NCI-H82 (cell line): ENCODE data around the gene PHRF1.
A peak's percentile ranks its signal among the peaks of the same experiment; 100 is the strongest.

Experiments used
- DNase-seq: peaks from one replicate; lab custom pipeline; 2025; lab: John Stamatoyannopoulos, UW

The PHRF1 gene

DNA sequence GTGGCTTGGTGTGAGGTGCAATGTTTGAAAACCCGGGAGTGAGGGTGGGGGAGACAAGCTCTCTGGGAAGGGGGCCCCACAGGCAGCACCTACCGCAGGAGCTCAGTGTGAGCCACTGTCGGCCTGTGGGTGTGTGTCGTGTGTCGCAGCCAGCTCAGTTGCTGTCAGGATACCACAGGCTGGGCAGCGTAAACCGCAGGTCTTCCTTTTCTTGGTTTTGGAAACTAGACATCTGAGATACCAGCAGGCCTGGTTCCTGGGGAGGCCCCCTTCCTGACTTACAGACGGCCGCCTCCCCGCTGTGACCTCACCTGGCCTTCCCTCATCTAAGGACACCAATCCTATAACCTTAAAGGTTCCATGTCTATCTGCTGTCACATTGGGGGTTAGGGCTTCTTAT lies 20.1 kb downstream of the PHRF1 start:
- no peak for DNase-seq

DNA sequence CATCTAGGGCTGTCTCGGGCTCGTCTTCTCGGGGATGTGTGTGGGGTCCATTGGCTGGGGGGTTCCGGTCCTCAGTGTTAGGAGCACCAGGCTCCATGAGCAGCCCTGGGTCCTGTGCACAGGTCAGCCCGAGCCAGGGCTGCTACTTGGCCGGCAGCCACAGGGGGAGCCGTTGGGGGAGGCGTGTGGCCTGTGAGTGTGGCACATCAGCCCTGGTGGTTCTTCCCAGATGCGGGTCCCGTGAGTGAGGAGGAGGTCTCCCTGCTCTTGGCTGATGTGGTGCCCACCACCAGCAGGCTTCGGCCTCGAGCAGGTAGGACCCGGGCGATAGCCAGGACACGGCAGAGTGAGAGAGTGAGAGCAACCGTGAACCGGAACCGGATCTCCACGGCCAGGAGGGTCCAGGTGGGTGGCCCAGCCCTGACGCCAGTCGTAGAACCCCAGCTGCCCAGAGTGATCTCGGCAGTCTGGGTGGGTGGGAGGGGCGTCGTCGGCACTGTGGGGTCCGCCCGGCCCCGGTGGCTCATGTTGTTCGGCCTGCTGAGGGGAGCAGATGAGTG lies 21.0 kb downstream of the PHRF1 start:
- DNase-seq, result peak; percentile 6

DNA sequence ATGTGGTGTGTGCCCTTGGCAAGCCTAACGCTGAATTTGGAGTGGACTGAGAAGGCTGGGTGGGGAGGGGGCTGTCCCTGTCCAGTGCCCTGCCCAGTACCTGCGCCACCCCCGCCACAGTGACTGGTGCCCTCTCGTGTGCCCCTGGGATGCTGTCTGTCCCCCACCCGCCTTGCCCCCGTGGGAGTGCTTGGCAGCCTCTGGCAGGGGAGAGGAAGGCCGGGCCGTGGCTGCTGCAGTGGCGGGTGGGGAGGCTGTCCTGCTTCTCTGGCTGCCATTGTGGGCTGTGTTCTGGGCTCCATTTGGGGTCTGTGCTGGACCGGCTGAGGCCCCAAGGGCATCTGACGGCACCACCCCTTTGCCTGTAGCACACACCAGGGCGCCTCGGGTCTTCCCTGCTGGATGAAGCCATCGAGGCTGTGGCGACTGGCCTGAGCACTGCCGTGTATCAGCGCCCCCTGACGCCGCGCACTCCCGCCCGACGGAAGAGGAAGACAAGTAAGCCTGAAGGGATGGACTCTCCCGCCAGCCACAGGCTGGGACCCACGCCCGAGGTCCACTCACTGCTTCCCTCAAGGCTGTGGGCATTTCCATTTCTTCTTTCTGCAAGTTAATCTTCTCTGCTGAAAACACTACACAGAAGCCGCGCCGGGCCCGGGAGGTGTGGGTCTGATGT lies 21.9 kb downstream of the PHRF1 start:
- DNase-seq, result no peak

DNA sequence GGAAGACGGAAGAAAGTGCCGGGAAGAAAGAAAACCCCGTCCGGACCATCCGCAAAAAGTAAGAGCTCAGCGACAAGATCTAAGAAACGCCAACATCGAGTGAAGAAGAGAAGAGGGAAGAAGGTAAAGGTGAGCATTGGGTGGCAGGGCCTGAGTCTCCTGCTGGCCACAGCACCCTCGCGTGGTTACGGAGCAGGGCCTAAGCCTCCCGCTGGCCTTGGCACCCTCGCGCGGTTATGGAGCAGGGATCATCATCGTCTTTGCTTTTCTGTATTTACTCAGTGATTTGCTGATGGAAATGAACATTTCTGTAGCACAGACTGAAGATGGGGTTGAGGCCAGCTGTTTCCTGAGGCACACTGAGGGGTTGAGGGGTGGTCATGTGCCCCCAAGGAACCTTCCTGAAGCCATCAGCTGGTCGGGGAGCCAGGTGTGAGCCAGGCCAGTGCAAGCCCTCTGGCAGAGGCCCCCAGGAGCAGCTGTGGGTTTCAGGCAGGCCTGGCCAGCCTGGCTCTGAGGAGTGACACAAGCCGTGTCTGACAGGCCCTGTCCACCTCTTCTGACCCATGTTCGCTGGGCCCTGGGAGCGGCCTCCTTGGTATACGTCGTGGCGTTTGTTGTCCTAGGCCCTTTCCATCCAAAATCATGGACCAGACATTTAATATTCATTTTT lies 25.4 kb downstream of the PHRF1 start:
- DNase-seq, result no peak

DNA sequence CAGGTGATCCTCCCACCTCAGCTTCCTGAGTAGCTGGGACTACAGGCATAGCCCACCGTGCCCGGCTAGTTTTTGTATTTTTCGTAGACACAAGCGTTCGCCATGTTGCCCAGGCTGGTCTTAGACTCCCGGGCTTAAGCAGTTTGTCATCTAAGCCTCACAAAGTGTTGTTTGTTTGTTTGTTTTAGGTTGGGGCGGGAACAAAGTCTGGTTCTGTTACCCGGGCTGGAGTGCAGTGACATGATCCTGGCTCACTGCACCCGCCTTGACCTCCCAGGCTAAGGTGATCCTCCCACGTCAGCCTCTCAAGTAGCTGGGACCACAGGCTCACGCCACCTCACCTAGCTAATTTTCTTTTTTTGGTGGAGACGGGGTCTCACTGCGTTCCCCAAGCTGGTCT lies 26.9 kb downstream of the PHRF1 start:
- no peak for DNase-seq

DNA sequence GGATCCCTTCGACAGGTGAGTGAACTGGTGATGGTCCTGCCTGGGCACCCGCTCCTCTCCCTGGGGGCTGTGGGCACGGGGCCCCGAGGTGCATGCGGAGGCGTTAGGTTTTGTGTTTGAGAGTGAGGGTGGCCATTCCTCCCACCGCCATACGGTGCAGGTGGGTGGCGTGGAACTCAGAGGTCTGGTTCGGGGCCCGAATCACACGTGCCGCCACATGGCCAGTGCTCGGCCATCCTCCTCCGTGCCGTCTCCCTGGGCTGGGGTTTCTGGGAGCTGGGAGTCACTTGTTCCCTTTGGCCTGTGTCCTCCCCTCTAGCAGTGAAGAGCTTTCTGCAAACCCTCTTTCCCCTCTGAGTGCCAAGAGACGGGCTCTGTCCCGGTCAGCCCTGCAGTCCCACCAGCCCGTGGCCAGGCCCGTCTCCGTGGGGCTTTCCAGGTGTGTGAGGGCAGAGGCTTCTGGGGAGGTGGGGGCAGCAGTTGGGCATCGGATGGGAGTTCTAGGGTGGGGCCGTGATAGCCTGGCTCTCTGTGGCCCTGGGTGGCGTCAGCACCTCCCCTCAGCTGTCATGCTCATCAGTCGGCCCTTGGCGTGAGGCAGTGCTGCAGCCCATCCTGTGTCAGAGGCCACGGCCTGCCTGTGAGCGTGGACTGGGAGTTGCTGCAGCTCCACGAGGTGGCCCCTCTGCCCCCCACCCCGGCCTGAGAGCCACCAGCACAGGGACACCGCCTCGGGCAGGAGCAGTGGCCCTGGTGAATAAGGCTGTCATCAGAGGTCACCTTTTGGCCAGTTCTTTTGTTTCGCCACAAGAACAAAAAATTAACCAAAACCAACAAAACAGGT lies 29.2 kb downstream of the PHRF1 start:
- no peak for DNase-seq

DNA sequence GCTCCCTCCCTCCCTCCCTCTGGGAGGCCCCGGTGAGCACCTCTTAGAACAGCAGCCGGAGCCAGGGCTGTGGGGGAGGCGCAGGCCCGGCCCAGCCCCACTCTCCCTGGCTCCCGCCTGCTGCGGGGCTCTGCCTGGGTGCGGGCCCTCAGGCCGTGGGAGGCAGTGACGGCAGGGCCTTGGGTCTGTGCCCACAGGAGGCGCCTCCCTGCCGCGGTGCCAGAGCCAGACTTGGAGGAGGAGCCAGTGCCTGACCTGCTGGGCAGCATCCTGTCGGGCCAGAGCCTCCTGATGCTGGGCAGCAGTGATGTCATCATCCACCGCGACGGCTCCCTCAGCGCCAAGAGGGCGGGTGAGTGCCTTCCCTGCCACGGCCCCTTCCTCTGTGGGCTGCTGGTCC lies 30.0 kb downstream of the PHRF1 start:
- DNase-seq, result no peak

DNA sequence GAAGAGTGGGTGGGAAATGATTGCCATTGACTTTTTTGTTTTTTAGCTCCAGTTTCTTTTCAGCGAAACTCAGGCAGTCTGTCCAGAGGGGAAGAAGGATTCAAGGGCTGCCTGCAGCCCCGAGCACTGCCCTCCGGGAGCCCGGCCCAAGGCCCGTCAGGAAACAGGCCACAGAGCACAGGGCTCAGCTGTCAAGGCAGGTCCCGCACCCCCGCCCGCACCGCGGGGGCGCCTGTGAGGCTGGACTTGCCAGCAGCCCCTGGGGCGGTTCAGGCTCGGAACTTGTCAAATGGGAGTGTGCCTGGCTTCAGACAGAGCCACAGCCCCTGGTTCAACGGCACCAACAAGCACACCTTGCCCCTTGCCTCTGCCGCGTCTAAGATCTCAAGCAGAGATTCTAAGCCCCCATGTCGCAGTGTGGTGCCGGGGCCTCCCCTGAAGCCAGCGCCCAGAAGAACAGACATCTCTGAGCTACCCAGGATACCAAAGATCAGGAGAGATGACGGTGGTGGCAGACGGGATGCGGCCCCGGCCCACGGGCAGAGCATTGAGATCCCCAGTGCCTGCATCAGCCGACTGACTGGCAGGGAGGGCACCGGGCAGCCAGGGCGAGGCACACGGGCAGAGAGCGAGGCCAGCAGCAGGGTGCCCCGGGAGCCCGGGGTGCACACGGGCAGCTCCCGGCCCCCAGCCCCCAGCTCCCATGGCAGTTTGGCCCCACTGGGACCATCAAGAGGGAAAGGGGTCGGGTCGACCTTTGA lies 30.9 kb downstream of the PHRF1 start:
- DNase-seq, result no peak

DNA sequence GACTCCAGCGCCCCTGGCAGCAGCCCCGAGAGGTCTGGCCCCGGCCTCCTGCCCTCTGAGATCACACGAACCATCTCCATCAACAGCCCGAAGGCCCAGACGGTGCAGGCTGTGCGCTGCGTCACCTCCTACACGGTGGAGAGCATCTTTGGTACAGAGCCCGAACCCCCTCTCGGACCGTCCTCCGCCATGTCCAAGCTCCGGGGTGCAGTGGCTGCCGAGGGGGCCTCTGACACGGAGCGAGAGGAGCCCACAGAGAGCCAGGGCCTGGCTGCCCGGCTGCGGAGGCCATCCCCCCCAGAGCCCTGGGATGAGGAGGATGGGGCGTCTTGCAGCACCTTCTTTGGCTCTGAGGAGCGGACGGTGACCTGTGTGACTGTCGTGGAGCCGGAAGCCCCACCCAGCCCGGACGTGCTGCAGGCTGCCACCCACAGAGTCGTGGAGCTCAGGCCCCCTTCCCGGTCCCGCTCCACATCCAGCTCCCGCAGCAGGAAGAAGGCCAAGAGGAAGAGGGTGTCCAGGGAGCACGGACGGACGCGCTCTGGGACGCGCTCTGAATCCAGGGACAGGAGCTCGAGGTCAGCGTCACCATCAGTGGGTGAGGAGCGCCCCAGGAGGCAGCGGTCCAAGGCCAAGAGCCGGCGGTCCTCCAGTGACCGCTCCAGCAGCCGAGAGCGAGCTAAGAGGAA lies 31.8 kb downstream of the PHRF1 start:
- no peak for DNase-seq

DNA sequence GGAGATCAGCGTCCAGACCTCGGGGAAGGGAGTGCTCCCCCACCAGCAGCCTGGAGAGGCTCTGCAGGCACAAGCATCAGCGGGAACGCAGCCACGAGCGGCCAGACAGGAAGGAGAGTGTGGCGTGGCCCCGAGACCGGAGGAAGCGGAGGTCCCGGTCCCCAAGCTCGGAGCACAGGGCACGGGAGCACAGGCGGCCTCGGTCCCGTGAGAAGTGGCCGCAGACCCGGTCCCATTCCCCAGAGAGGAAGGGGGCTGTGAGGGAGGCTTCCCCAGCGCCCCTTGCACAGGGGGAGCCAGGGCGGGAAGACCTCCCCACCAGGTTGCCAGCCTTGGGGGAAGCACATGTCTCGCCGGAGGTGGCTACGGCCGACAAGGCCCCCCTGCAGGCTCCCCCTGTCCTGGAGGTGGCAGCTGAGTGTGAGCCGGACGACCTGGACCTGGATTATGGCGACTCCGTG lies 32.6 kb downstream of the PHRF1 start:
- DNase-seq, result no peak

DNA sequence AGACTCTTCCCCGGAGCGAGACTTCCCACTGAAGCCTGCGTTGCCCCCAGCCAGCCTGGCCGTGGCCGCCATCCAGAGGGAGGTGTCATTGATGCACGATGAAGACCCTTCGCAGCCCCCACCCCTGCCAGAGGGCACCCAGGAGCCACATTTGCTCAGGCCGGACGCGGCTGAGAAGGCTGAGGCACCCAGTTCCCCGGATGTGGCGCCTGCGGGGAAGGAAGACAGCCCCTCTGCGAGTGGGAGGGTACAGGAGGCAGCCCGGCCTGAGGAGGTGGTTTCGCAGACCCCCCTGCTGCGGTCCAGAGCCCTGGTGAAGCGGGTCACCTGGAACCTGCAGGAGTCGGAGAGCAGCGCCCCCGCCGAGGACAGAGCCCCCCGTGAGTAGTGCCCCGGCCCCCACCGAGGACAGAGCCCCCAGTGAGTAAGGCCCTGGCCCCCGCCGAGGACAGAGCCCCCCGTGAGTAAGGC lies 33.1 kb downstream of the PHRF1 start:
- DNase-seq, result no peak

DNA sequence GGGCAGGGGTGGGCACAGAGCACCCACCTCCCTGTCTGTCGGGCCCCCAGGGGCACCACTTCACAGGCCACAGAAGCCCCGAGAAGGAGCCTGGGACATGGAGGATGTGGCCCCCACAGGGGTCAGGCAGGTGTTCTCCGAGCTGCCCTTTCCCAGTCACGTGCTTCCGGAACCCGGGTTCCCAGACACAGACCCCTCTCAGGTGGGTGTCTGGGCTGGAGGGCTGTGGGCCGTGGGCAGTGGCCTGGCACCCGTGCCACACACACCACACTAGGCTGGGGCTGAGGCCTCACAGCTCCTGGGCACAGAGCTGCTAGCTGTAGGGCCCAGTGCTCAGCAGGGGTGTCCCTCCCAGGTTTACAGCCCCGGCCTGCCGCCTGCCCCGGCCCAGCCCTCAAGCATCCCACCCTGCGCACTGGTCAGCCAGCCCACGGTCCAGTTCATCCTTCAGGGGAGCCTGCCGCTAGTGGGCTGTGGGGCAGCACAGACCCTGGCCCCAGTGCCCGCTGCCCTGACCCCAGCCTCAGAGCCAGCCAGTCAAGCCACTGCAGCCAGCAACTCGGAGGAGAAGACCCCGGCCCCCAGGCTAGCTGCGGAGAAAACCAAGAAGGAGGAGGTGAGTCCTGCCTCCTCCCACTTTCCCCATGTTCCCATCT lies 34.0 kb downstream of the PHRF1 start:
- no peak for DNase-seq

DNA sequence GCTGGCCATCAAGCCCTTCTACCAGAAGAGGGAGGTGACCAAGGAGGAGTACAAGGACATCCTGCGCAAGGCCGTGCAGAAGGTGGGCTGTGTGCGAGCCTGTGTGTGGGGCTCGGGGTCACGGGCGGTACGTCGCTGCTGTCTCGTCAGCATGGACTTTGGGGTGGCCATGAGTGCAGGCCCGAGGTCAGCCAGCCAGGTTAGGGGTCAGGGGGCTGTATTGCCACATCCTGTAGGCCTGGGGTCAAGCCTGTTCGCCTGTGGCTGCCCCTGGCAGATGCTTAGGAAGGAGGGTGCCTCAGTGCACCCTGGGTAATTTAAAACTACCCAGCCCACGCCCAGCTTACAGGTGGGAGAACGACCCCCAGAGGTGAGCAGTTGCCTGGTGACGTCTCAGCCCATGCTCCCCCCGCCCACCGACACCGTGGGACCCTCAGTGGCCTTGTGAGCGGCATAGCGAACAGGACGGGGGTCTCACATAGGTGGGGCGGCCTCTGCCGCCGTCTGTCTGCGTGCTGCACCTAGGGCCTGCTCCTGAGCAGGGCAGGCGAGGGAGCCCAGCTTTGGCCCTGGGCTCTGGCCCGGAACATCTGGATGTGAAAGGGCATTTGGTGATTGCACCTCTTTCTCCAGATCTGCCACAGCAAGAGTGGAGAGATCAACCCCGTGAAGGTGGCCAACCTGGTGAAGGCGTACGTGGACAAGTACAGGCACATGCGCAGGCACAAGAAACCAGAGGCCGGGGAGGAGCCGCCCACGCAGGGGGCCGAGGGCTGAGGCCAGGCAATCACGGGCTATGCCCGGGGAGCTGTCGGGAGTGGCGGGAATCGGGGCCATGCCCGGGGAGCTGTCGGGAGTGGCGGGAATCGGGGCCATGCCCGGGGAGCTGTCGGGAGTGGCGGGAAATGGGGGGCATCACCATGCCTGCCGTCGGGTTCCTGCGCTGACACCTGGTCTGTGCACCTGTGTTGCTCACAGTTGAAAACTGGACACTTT lies 35.0 kb downstream of the PHRF1 start:
- DNase-seq, result no peak

DNA sequence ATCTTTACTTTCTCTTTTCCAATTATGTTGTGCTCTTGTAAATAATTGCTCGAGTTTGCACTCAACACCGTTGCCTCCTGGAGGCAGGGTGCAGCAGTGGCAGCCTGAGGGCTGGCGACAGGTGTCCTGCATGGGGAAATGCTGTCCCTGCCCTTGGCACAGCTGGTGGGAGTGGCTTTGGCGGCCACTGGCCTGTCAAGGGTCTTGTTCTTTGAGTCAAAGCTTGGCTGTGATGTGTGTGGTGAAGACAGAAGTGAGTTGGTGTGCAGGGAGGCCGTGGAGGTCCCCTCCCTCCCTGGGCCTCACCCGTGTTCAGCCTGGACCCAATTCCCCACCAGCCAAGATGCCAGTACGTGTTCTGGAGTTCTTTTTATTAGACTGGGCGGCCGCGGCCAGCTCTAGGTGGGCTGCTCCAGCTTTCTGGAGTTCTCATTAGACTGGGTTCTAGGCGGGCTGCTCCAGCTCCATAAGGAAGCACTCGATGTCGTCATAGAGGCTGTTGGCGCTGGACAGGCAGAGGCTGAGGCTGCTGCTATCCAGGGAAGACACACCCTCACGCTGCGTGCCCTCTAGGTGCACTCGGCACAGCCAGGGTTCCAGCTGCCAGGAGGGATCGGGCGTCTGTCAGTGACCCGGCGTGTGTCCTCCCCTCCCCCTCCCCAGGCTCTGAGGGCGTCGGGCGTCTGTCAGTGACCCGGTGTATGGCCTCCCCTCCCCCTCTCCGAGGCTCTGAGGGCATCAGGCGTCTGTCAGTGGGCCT lies 36.1 kb downstream of the PHRF1 start:
- DNase-seq, result peak; percentile 43

DNA sequence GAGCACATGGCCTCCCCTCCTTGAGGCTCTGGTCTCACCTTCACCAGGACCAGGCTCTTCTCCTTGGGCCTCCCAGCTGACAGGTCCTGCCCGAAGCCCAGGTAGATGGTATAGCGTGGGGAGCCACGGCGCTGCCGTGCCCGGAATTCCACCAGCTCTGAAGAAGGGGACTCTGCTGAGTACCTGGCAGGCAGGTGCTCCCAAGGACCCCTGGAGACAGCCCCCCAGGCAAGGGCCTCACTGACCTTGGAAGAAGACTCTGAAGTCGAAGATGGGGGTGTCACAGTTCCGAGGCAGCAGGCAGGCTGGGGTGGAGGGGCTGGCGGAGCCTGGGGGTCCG lies 36.7 kb downstream of the PHRF1 start:
- DNase-seq, result no peak

DNA sequence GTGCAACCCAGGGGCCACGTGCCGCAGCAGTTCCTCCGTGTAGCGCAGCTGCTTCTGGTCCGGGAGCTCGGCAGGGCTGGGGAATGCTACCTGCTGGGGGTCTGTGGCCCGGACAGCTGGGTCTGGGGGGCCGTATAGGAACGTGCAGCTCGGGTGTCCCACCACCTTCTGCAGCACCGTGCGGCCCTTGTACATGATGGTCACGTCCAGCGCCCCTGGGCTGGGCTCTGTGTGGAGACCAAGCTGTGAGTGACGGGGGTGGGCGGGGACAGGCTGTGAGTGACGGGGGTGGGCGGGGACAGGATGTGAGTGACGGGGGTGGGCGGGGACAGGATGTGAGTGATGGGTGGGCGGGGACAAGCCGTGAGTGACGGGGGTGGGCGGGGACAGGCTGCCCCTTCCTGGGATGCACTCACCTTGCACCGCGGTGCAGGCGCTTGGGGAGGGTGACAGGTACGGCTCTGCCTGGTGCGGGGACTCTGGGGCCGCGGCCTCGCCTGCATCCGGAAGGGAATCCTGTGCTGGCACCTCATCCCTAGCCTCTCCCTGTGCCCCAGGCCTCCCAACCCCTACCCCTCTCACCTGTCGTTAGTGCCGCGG lies 37.2 kb downstream of the PHRF1 start:
- peak; percentile 83 for DNase-seq

DNA sequence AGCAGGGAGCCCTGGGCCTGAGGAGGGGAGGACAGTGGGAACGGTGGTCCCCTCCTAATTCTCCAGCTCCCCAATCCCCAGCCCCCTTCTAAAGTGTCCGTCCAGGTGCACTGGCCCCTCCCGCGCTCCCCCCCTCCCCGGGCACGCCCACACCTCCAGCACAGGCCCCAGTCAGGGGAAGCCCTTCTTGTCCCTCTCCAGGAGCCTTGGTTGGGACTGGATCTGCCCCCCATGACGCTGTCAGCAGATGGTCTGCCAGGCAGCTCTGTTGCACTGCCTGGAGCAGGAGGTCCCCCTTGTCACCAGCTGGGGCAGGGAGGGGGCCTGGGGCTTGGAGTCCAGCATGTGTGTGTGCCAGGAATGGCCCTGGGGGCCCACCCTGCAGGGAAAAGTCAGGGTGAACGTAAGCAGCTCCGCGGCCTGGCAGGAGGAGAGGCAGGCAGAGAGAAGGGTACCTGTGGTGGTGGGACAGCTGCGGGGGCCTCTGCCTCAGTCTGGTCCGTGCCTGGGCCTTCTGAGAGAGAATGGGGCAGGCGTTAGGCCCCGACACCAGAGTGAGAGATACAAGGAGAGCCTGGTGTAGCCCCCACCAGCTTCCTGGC lies 37.9 kb downstream of the PHRF1 start:
- DNase-seq, result no peak
